ENCODE data around the gene P2RY6. TPM values are rescaled to one million over a fixed set of nuclear protein-coding genes. Genes with fewer than 3 reads are reported as not detected.

Gene P2RY6, protein sequence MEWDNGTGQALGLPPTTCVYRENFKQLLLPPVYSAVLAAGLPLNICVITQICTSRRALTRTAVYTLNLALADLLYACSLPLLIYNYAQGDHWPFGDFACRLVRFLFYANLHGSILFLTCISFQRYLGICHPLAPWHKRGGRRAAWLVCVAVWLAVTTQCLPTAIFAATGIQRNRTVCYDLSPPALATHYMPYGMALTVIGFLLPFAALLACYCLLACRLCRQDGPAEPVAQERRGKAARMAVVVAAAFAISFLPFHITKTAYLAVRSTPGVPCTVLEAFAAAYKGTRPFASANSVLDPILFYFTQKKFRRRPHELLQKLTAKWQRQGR
- not detected for total RNA-seq

DNA sequence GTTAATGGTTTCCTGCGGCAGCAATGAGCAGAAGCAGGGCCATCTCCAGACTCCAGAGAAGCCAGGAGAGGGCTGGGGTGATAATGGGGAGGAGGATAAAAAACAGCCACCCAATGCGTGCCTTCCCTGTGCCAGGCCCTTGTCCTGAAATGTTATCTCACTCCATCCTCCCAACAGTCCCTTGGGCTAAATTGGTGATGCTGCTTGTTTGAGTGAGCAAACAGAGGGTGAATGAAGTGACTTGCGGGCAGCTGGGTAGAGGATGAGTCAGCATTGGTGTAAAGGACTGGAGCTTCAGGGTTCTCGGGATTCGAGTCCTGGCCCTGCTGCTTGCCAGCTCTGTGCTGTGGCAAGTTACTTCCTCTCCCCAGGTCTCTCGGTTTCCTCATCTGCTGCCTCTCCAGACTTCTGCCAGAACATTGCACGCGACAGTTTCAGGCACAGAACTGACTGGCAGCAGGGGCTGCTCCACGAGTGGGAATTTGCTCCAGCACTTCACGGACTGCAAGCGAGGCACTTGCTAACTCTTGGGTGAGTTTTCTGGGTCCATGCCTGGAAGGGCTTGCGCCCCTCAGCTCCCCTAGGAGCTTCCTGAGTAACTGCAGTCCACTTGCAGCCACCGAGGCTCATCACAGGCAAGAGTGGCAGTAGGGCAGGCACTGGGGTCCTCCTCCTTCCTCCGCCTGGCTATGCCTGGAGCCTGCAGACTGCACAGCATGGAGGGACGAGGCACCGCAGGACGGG is at the start of gene P2RY6:
Gene P2RY6 (plus strand): TSS at position 403 of the 744 bp plus-strand sequence. CDS start 24,181 bp downstream, outside the sequence.

DNA sequence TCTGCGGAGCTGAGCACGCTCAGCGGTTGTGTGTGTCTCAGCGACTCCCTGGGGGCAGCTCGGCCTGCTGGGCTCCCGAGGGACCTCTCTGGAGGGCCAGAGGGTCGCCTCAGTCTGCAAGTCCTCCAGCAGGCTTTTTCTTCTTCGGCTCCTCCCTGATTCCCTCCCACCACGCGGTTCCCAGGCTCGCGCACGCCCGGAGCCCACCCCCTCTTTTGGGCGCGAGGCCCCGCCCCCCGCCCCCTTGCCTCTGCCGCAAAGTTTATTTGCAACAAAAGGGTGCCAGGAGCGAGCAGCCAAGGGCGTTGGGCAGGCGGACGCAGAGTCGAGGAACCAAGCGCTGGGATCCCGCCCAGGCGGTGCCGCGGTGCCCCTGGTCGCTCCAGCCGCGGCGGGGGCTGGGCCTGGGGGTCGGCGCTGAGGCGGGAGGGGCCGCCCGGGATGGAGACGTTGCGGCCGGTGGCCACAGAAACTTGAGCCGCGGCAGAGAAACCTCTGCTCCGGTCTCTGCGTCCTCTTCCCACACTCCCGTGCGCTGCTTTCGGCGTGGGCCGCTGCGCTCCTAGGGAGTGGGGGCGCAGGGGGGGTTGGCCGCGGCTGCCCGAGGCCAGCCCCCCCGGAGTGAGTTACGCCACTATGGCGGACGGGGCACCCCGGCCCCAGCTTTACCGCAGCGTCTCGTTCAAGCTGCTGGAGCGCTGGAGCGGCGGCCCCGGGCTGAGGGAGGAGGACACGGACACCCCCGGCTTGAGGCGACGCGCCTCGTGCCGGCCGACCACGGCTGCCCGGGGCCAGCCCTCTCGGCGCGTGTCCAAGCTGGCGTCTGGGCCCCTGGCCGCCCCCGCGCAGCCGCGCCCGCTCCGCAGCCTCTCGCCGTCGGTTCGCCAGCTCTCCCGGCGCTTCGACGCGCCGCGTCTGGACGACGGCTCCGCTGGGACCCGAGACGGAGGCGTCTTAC is 36.1 kb downstream of the P2RY6 start, which contains the start of gene ARHGEF17:
Gene ARHGEF17 (plus strand): TSS at position 274 of the 958 bp plus-strand sequence. CDS start 363 bp downstream, at position 637.

Other genes with a start within 250 kb of the P2RY6 start
- 10 to 100 TPM; 45.9 to 47.3 TPM for gene FCHSD2, start 130.0 kb upstream of the P2RY6 start, total RNA-seq
- not detected for gene P2RY2, start 54.1 kb upstream of the P2RY6 start, total RNA-seq
- not detected for gene ARHGEF17, start 35.9 kb downstream of the P2RY6 start, total RNA-seq
- 10 to 100 TPM; 21.6 to 23.2 TPM for gene RELT, start 104.1 kb downstream of the P2RY6 start, total RNA-seq

All from activated naive CD4-positive, alpha-beta T cell treated with anti-CD3 and anti-CD28 coated beads, Interleukin-2, amount 10 ng/mL, durations not matched to agents 5 hours and 36 hours (primary cell).